C4-2B (cell line): ENCODE data around the gene MDFI.

Experiments
- CTCF ChIP-seq: fragments of 450-650 bp; conservative IDR thresholded peaks from 2 replicates; pipeline ENCODE4 v1.5.1; 2017; ENCODE audit warnings: mild to moderate bottlenecking
- ZFX ChIP-seq: fragments of 450-650 bp; IDR thresholded peaks from 2 replicates; pipeline ENCODE4 v1.6.1; 2017

GRCh38 chr6:41658636-41659035, 20.4 kb downstream of the MDFI start:
- TF ChIP-seq CTCF: no peak
- TF ChIP-seq ZFX: no peak
